Measurements from ENCODE around the gene GPSM1.

DNA sequence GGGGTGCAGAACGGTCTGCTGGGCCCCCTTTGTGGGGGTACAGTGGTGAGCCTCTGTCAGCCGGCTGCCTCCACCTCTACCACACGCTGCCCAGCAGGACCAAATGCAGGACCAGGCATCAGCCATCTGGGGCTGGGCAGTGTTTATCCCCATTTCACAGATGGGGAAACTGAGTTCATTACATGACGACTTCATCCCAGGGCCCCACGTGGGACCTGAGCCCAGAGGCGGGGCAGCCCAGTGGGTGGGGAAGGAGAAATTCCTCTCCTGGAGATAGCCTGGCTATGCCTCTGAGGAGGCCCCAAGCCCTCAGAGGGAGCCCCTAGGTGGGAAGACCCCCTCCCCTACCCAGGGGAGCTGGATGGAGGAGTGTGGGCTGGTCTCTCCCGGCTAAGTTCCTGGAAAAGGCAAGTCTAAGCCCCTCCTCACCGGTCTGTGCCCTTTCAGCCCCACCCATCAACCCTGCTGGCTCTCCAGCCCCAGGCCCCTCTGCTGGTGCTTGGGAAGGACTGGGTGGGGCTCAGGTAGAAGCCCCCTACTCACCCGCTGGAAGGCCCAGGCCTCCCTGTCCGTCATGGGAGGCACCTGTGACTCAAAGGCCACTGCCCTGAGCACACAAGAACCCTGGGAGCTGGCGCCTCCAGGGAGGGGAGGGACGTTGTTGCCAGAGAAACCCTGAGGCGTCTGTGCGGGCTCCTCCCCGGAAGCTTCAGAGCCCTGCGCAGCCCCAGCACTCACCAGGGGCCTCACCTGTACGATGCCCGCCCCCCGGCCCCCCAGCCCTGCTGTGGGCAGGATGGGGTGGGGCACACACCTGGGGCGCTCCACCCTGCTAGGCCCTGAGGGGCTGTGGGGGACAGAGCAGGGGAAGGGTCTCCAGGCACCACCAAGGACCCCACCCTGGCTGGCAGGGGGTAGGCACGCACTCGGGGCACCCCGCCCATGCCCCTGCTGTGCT is 16.0 kb upstream of the GPSM1 start:
- TF ChIP-seq EZH2 (IDR thresholded peaks at IDR 0.05) (no peak), POLR2AphosphoS5 (IDR thresholded peaks at IDR 0.05; ENCODE audit: borderline replicate concordance, low read depth, low read length) (no peak), FOXP2 (optimal IDR thresholded peaks at IDR 0.05; ENCODE audit: control extremely low read depth, extremely low read length, insufficient read depth) (no peak)
